Middle frontal gyrus (tissue), 1 donor: Measurements from ENCODE around the gene SH3BGRL3.
"Not testable (repeated sequence)": the region's sequence is repeated elsewhere in the genome, so short reads cannot be mapped to it uniquely, and the experiment has no call there.

Experiments
- DNase-seq: peaks from one replicate; pipeline ENCODE4 v3.0.0-alpha.2; 2015; ENCODE audit warnings: low spot score; ENCODE audit errors: extremely low spot score

The SH3BGRL3 gene

DNA sequence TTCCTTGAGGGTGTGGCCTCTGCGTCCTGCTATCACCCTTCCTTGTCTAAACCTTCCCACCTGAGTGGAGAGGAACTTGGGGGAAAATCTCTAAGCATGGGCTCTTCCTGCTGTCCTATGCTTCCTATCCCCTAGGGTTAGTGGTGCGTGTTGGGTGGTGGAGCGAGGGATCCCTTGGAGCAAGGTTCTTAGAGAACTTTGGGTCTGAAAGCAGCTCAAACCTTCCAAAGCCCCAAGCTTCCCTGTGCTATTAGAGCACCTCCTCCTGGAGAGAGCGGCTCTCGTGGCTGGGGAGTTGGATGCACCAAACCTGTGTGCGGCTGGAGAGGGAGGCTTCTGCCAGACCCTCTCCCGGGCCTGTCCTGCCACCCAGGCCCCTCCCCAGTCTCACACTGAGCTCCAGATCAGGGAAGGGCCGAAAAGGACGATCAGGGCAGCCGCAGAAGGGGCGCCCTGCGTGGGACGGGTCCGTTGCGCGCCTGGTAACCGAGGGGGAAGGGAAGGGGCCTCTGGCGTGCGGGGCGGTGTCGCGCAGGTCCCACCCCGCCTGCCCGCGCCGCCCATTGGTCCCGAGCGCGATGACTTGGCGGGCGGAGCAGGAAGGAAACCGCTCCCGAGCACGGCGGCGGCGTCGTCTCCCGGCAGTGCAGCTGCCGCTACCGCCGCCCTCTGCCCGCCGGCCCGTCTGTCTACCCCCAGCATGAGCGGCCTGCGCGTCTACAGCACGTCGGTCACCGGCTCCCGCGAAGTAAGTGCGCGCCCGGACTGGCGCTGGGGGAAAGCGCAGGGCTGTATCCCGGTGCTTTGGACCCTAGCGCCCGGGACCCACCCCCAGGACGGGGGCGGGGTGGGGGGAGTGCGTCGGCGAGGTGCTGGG lies at the start of gene SH3BGRL3:
Gene SH3BGRL3, plus strand, starts transcription at position 631 of the 877 bp plus-strand sequence. Its CDS starts 70 bp downstream, at position 701.
- peak; percentile 63 for DNase-seq

DNA sequence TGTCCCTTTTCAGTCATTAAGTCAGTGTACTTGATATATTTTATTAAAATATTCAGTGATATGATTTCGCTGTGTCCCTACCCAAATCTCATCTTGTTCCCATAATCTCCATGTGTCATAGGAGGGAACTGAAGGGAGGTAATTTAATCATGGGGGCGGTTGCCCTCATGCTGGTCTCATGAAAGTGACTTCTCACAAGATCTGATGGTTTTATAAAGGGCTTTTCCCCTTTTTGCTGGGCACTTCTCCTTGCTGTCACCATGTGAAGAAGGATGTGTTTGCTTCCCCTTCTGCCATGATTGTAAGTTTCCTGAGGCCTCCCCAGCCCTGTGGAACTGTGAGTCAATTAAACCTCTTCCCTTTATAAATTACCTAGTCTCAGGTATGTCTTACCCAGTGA lies 49.2 kb upstream of the SH3BGRL3 start:
- DNase-seq: not testable (repeated sequence)

DNA sequence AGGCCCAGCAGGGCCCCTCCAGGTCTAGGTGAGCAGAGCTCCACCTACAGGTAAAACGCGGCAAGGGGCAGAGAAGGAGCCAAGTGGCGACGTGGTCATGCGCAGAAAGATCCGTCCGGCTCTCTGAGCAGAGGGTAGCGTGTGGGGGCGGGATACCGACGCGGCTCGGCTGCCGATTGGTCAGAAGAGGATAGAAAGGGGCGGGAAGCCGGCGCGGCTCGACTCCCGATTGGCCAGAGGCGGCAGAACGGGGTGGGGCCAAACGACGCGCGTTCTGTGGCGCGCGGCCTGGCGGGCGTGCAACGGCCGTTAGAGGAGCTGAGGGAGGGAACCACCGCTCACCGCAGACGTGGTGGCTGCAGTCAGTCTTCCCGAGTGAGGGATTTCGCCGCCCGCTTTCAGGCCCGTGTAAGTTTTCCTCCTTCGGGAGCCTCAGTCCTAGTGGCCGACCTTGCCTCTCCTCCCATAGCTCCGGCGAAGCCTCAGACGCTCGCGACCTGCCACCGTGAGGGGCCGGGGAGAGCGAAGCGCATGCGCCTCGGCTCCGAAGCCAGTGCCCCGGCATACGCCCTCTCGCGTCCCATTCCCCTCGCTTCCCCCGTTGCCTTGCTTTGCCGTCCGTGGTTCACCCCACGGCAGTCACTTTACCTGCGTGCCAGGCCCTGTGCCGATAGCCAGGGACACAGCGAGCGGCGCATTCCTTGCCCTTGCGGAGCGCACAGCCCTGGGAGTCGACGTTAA lies 45.8 kb upstream of the SH3BGRL3 start, which contains the start of gene CEP85:
Gene CEP85, plus strand, starts transcription at position 298 of the 741 bp plus-strand sequence. CDS start 5,584 bp downstream, outside the sequence.
- peak; percentile 96 for DNase-seq

DNA sequence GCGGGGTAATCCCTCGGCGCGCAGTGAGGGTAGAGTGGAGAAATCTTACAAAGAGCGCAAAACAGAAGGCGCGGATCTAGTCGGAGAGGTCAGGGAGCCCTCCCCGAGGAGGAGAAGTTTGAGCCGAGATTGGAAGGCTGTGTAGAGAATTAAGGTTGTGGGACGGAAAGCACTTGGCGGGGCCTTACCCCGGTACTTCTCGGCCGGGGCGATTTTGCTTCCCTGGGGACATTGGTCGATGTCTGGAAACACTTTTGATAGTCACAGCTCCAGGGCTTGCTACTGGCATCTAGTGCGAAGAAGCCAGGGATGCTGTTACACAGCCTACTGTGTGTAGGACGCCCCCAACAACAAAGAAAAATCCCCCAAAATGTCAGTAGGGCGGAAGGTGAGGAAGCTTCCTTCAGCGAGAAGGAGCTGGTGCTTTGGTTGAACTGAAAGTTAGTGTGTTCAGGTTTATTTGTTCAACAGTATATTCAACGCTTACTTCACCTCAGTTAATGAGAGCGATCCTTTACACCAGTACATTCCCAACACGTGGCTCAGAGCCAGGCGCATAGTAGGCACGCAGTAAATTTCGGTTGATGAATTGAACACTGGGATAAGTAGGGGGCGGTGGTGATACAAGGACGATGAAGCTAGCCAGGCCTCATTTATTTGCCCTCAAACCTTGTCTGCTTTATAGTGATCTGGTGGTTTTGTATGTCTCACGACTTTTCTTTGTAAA lies 45.1 kb upstream of the SH3BGRL3 start:
- DNase-seq: no peak

DNA sequence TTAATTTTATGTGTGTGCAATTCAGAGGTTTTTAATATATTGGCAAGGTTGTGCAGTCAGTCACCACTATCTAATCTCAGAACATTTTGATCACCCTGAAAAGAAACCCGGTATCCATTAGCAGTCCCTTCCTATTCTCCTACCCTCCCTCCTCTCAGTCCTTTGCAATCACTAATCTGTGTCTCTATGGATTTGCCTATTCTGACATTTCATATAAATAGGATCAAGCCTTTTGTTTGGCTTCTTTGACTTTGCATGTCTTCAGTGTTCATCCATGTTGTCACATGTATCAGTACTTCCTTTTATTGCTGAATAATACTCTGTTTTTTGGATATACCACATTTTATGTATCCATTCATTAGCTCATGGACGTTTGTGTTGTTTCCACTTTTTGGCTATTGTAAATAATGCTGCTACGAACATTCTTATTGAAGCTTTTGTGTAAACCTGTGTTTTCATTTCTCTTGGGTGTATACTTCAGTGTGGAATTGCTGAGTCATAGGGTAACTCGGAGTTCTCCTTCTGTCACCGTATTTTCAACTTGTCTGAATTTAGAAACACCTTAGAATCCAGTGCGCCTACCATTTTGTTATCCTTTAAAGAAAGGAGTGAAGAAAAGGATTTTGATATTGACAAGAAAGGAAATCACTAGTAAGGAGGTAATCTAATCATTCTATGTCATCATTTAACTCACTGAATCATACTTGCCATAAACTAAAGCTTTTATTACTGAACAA lies 42.5 kb upstream of the SH3BGRL3 start:
- no peak for DNase-seq

DNA sequence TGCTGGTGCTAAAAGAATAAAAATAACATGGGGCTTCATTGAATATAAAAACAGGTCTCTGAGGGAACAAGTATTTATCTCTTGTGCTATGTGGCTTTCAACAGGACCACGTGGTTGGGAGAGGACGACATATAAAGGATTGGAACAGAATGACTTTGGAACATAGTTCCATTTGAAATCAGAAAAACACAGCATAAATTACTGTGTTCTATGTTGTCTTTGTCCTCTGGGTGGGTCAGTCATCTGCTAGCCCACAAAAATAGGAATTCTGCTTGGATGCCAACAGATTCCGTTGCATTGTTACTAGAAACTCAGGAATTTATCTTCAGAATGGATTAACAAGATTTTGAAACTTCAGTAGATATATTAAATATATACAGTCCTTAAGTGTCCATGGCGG lies 40.0 kb upstream of the SH3BGRL3 start:
- no peak for DNase-seq

DNA sequence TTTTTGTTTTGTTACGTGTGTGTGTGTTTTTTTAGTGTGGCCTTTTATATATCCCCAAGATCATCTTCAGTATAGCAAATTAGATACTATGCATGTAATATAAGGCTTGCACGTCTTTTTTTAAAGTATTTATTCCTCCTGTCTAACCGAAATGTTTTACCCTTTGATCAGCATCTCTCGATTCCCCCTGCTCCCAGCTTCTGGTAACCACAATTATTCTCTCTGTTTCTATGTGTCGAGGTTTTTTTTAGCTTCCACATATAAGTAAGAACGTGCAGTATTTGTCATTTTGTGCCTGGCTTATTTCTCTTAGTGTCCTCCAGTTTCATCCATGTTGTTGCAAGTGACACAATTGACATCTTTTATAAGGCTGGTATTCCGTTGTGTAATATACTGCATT lies 27.2 kb upstream of the SH3BGRL3 start:
- no peak for DNase-seq

DNA sequence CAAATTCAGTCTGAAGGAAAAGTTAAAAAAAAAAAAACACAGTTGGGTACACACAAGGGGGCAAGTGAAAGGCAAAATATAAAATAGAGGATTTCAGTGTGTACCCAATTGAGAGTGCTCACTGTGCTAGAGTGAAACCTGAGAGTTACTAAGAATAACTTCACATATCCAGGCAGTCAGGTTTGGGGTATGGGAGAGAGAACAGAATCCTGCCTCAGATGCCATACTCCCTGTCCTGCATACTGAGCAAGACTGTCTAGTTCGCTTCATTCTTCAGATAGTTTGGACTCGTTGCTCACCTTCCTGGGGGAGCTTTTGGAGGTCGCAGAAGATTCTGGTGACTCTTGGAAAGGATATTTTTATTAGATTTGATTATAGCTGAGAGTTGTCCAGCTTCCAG lies 25.5 kb upstream of the SH3BGRL3 start:
- no peak for DNase-seq

DNA sequence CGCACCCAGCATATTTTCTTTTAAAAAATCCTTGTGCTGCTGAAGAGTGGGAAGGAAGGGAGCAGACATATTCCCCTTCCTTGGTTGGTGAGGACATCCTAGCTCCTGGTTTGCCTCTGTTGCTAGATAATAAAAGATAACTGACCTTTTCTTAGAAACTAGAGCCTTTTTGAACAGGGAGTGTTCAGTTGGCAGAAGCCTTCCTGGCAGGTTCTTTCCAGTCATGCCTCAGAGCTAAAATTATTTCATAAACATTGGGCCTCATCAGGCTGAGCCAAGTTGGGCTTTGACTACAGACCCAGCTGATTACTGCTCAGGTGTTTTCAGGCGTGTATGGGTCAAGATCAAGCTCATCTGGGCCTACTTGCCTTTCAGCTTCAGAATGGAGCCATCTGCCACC lies 22.7 kb upstream of the SH3BGRL3 start:
- DNase-seq: no peak

DNA sequence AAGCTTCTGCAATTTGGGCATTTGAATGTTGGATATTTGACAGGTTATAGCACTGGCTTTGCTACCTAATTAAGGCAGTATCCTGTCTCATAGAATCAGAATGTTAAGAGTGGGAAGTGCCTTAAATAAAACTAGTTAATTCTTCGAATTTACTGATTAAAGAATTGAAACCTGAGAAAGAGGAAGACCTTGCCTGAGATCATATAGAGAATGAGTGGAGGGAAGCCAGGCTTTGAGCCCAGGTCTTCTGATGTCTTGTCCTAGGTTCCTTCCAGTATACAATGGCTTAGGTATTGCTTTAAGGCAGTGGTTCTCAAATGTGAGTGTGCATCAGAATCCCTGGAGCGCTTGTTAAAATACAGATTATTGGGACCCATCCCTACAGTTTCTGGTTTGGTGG lies 20.9 kb upstream of the SH3BGRL3 start:
- DNase-seq: no peak

DNA sequence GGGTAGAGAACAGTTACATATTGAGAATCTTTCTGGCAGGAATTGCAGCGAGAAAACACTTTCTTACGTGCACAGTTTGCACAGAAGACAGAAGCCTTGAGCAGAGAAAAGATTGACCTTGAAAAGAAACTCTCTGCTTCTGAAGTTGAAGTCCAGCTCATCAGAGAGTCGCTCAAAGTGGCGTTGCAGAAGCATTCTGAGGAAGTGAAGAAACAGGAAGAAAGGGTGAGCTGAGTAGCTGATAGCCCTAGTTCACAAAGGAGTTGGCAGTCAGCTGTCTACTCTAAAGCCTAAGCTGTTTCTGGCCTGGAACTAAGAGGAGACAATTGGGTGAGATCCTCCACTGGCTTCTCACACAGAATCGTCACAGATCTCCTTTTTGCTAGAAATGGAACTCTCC lies 20.3 kb upstream of the SH3BGRL3 start:
- DNase-seq: no peak

DNA sequence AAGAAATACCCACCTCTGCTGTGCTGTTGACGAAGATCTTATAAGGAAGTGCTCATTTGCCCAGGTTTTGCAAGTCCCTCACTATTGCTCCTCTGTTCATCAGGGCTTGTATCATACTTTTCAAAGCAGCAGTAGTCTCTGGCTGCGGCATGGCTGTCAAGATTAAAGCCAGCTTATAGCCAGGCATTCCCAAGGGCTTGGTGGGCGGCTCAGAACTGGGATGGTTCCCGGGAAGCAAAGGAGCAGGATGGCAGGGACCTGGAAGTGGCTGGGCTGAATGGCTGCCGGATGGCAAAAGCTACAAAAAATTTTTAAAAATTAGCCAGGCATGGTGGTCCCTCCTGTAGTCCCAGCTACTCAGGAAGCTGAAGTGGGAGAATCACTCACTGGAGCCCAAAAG lies 16.7 kb upstream of the SH3BGRL3 start:
- DNase-seq: no peak

DNA sequence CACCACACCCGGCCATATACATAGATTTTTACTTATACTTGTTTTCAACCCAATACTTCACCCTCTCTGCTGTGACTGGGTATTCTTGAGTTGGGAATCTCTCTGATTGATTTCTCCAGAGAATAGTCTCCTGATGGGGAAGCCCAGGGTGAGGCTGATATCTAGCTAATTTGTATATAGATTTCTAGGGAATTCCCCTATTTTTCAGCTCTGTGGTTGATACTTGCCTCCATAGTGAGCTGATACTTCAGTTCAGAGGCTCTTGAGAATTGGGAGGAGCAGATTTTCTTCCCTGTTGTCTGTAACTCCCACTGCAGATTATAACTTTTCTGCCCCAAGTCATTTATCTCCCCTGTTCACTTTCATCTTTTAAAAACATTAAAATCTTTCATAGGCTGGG lies 14.5 kb upstream of the SH3BGRL3 start:
- no peak for DNase-seq

DNA sequence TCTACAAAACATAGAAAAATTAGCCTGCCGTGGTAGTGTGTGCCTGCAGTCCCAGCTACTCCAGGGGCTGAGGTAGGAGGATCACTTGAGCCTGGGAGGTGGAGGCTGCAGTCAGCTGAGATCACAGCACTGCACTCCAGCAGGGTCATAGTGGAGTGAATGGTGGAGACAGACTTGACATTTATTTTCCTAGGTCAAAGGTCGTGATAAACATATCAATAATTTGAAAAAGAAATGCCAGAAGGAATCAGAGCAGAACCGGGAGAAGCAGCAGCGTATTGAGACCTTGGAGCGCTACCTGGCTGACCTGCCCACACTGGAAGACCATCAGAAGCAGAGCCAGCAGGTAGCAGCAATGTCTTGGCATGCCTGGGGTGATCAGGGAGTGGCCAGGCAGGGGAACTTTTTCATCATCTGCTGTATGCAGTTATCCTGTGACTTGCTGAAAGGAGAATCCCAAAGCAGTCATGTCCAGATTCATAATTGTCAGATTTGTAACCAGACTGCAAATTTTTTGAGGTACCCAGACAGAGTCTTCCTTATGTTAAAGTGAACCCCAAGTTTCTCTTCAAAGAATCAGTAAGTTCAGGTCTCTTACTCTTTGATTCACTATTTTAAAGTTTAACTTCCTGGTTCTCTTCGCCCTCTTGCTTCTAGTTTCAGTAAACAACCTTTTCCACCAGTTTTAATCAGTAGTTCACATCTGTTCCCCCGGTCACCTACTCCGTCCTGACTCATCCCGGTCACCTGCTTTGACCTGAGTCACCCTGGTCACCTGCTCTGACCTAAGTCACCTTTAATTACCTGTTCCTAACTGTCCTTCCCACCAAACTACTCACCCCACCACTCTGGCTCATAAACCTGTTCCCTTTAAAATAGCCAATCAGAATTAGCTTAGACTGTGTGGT lies 11.3 kb upstream of the SH3BGRL3 start:
- DNase-seq: no peak

DNA sequence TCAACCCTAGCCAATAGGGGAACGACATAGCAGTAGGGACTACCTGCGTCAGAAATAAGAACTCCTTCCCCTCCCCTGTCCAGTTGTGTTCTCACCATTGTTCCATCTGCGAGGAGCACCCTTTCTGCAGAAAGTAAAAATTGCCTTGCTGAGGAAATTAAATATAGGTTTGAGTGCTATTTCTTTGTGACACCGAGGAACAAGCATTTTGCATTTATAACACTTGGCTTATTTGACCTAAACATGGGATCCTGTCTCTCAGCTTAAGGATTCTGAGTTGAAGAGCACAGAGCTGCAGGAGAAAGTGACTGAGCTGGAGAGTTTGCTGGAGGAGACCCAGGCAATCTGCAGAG lies 10.7 kb upstream of the SH3BGRL3 start:
- DNase-seq: no peak

DNA sequence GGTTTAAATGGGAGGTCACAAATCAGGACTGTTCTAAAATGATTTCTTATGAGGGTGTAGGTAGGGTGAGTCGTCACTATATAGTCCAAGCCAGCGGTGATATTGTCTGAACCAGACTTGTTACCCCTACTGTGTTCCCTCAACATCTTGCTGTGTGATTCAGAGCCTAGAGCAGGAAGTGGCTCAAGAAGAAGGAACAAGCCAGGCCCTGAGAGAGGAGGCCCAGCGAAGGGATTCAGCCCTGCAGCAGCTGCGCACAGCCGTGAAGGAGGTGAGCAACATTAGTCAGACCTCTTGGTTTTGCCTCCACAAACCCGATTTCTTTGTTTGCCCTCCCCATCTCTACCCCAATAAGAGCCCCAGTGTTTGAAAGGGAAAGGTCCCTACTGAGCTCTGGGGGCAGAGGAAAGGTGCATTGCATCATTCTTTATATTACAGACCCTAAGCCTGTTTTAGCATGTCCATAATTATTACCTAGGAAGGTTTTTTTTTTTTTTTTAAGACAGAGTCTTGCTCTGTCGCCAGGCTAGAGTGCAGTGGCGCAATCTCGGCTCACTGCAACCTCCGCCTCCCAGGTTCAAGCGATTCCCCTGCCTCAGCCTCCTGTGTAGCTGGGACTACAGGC lies 5.0 kb upstream of the SH3BGRL3 start:
- no peak for DNase-seq

DNA sequence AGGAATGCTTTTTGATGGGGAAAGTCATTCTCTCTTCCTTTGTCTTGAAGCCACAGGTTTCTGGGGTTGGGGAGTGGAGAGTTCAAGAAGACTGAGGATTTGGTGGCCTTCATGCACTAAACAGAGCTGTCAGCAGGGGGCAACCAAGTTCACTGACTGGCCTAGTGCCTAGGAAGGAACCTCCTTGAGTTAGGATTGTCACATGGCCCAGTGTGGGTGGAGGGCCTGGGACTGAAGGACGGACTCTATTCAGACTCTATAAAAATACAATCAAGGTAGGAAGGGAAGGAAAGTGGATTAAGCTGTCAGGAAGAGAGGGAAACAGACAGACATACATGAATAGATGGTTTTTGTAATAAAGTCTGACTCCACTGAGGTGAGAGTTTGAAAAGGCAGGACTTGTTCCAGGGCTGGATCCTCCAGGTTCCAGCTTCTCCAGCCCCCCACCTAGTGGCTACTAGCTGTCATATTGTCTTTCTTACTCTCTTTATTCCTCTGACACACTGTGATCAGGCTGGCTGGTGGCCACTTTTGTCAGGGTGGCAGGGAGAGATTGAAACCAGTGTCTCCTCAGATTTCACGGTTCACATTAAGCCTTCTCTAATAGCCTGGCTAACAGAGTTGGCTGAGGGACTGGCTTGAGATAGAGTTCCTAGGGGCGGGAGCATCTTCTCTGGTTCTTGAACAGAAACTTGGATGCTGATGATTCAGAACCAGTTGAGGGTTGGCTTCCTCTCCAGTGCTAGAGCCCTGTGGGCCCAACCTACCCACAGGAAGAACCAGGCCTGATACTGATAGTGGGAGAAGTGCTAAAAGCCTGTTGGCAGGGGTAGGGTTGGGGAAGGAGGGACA lies 4.1 kb upstream of the SH3BGRL3 start:
- DNase-seq: peak; percentile 60

DNA sequence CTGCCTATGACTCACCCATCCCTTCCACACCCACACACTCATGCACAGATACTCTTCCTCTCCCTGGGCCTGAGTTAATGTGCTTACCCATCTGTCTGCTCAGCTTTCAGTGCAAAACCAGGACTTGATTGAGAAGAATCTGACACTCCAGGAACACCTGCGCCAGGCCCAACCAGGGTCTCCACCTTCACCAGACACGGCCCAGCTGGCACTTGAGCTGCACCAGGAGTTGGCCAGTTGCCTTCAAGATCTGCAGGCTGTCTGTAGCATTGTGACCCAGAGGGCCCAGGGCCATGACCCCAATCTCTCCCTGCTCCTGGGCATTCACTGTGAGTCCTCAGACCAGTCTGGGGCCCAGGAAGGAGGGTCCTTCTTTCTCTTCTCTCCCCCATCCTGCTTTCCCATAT lies 3.5 kb upstream of the SH3BGRL3 start:
- DNase-seq: no peak

DNA sequence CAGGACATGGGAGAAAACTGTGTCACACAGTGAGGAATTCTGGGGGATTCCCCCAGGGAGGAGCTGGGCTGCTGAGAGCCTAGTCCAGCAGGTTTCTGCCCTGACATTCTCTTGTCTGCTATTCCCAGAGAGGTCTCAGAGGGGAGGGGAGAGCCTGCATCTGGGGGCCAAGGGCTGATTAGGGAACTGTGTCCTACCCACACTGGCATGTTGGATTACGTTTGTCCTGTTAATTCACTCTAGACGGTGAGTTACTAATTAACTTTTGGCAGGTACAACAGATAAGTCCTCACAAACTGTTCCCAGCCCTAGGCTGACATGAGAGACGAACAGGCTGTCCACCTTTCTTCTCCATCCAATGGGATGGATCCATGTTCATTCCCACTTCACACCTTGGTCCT lies 2.6 kb upstream of the SH3BGRL3 start:
- no peak for DNase-seq
